Small intestine (tissue), 7 donors: ENCODE data around the gene CYP27B1. TPM values are rescaled to one million over a fixed set of nuclear protein-coding genes. Genes with fewer than 3 reads are reported as not detected.

ENCODE experiments used
- DNase-seq, 2 donors: peaks; one replicate each; pipeline versions ENCODE4 v3.0.0 to v3.0.0-alpha.2; 2013
- FAIRE-seq: peaks from 2 replicates; lab custom pipeline; 2012; peaks lifted over from hg19 to GRCh38; lab: Jason Lieb, UNC
- H3K27ac ChIP-seq, 3 donors: one replicate each; pipeline ENCODE4 v1.5.1; 2013; ENCODE audit warnings: low read length in 2 of 3, mild to moderate bottlenecking in 2 of 3, control low read depth in 1 of 3, inconsistent platforms in 1 of 3, low read depth in 1 of 3, moderate library complexity in 1 of 3
- H3K27me3 ChIP-seq, 3 donors: one replicate each; pipeline ENCODE4 v1.6.1; 2013; ENCODE audit warnings: low read length in 3 of 3, inconsistent platforms in 1 of 3; ENCODE audit not compliant: control insufficient read depth in 3 of 3, insufficient read depth in 3 of 3
- H3K36me3 ChIP-seq, 3 donors: one replicate each; pipeline ENCODE4 v1.6.1; 2013; ENCODE audit warnings: low read length in 3 of 3, inconsistent platforms in 1 of 3, low read depth in 1 of 3, mild to moderate bottlenecking in 1 of 3, moderate library complexity in 1 of 3; ENCODE audit not compliant: control insufficient read depth in 3 of 3, insufficient read depth in 2 of 3
- H3K4me1 ChIP-seq, 3 donors: one replicate each; pipeline ENCODE4 v1.6.1; 2013; ENCODE audit warnings: low read length in 2 of 3, inconsistent platforms in 1 of 3, low read depth in 1 of 3, mild to moderate bottlenecking in 1 of 3, moderate library complexity in 1 of 3; ENCODE audit not compliant: control insufficient read depth in 3 of 3, insufficient read depth in 2 of 3
- H3K4me3 ChIP-seq, 3 donors: one replicate each; pipeline ENCODE4 v1.5.1; 2013; ENCODE audit warnings: low read length in 3 of 3, control low read depth in 1 of 3, inconsistent platforms in 1 of 3, low read depth in 1 of 3, mild to moderate bottlenecking in 1 of 3, moderate library complexity in 1 of 3
- H3K9me3 ChIP-seq, 2 donors: one replicate each; pipeline ENCODE4 v1.6.1; 2013; ENCODE audit warnings: low read depth in 1 of 2, low read length in 1 of 2; ENCODE audit not compliant: control insufficient read depth in 2 of 2, insufficient read depth in 1 of 2
- WGBS, 3 donors: extraction: QIAGEN DNeasy Blood & Tissue Kit; methylation state at CpG; one replicate each; pipeline ENCODE4 v1.1.7; 2013; 5-methylcytosine and 5-hydroxymethylcytosine counted together
- polyA plus RNA-seq, 4 donors: library from polyadenylated mRNA; stranded (reverse) in 3 of 4; unstranded in 1 of 4; fragments of 200-250 nt in 3 of 4; fragments of 120-200 nt in 1 of 4; gene quantifications; one replicate each; pipeline versions ENCODE4 v1.2.1 to v1.2.3, GENCODE V29; 2013
- donor health status: healthy with polysubstance abuse.
- donor health status: control.
- donor health status: control.
- donor health status: Bipolar disorder and iron deficiency.
- donor health status: healthy.

The CYP27B1 gene
- polyA plus RNA-seq, 4 donors = 0.27 to 1.7 (median 1.2) TPM

DNA sequence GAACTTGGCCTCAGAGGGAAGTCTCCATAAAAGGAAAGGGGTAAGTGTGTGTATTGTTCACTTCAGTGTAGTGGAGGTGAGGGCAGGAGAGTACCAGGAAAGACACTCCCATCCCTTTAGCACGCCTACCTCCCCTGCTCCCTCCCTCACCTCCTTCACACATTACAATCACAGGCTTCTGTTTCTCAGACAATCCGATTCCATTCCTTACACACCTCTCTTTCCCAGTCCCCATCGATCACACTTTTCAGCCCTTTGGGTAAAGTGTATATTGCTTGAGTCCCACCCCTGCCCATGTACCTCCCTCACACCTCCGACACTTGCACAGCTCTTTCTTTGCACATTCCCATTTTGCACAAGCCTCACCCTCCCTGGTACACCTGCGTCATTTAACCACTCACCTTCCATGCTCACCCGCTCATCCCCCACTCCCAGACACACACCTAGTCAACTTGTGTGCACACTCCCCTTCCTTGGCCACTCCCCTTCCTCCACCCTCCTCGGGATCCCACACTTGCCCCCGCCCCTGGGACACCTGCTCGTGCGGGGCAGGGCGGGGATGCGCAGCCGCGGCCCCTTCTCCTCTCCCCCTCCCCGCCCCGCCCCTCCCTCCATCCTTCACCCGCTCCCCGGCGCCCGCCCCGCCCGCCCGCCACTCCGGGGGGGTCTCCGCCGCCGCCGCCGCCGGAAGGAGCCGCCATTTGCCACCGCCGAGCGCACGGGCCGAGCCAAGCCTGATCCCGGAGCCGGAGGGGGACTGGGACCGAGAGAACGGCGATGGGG, 12.3 kb downstream of the CYP27B1 start, which contains the start of gene MARCHF9:
Gene MARCHF9 (plus strand): TSS at position 693 of the 783 bp plus-strand sequence. CDS start 426 bp downstream, outside the sequence.
- Histone ChIP-seq H3K4me1 (peaks cover 2 to 28% (median 2%) of the 10 kb centered on the region in 3 donors), H3K27me3 (no peaks in the 10 kb centered on the region), H3K27ac (peak within 1 kb of the TSS; percentile 15 to 87 (median 41)), H3K4me3 (peak within 1 kb of the TSS; percentile 60 to 85 (median 79)), H3K36me3 (peaks cover 0 to 34% (median 3%) of the 10 kb centered on the region in 3 donors), H3K9me3 (no peaks in the 10 kb centered on the region)
- DNase-seq (peak; percentile 88 to 93), FAIRE-seq (no peak)
- WGBS, 3 donors = 0 to 1% (median 1%) methylated on average over 19 to 41 of the region's 41 CpGs

DNA sequence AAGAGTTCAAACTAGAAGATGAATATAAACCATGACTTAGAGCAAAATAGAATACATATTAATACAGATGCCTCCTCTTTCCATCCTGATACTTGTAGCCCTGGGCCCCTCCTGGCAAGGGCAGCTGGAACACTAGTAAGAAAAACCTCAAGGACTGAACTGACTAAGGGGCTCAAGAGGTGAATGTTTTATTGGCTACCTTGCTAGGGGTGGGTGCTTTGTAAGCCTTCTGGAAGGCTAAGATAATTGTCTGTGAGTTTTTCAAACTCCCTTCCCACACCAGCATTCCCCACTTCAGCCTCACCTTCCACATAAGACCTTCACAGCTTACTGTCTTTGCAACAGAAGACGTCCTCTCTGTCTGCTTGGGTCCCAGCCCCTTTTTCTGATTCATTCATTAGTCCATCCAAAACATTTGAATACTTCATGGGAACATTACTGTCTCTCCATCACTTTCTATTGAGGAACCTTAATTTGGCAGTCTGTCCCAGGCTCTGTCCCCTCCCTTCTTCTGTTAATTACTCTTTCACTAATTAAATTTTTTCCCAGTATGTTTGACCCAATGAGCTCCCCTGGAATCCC, 13.0 kb downstream of the CYP27B1 start:
- Histone ChIP-seq H3K4me3 (no peak overlapping the region), H3K27me3 (no peaks in the 10 kb centered on the region), H3K27ac (peak overlapping the region in 1 of 3 donors; percentile 87), H3K4me1 (peaks cover 2 to 28% (median 2%) of the 10 kb centered on the region in 3 donors), H3K36me3 (peaks cover 3 to 37% (median 3%) of the 10 kb centered on the region in 3 donors), H3K9me3 (no peaks in the 10 kb centered on the region)
- no peak for FAIRE-seq
- no peak for DNase-seq
- WGBS, 3 donors = 26 to 36% (median 32%) methylated on average over 1 of the region's 1 CpG

DNA sequence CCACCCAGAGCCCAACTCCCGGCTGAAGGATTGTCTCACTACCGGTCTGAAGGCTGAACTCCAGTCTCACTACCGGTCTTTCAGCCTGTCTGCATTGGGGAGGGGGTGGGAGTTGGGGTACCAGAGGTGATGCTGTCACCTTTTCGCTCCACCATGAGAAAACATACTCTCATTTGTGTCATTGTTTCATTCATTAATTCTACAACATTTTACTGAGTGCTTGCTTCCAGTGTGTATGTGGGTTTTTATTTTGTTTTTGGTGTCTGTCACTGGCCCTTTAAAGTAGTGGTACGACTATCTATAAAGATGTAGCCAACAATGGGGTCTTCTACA, 14.2 kb downstream of the CYP27B1 start:
- Histone ChIP-seq H3K27me3 (no peaks in the 10 kb centered on the region), H3K9me3 (no peaks in the 10 kb centered on the region), H3K4me1 (peaks cover 2 to 28% (median 2%) of the 10 kb centered on the region in 3 donors), H3K27ac (peak overlapping the region in 2 of 3 donors; percentile 52 to 82), H3K4me3 (peak overlapping the region in 2 of 3 donors; percentile 25 to 49), H3K36me3 (peaks cover 3 to 36% (median 9%) of the 10 kb centered on the region in 3 donors)
- DNase-seq (no peak), FAIRE-seq (no peak)
- 0 to 3% (median 1%) methylated on average over 5 of the region's 5 CpGs for WGBS, 3 donors

DNA sequence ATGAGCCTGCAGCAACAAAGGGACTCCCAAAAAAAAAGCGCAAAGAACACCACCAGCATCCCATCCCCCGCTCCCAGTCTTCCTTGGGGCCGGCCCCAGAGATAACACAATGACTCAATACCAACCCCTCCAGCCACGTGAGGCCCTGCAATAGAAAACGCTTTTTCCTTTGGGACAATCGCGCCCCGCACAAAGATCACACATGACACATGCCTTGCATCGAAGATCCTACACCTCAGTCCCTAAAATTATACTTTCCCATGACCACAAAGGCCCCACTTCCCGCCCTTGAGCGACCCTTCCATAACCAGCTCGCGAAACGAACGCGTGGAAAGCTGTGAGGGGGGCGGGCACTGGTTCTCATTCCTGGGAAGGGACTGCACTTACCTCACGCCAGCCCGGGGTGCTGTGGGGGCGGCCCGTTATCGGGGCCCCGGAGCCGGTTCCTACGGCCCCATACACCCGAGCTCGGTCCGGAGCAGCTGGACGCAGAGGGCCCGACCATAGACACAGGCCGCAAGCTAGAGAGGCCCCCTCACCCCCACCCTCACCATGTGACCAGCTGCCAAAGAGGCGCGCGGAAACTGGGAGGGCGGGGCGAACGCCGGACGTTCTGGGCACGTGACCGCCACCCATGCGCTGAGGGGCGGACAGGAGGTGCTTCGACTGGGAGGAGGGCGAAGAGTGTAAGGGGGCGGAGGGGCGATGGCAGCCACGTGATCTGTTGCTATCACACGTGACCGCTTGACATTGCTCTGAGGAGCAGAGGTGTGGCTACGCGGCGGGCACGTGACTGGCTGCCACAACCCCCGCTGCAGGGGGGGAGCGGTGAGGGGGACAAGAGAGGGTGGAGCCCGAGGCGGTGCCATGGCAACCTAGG, 14.8 kb downstream of the CYP27B1 start, which contains the start of gene CDK4:
Gene CDK4 (minus strand): TSS at position 523 of the 880 bp plus-strand sequence. CDS start 593 bp downstream, outside the sequence.
- 0 to 1% (median 1%) methylated on average over 53 to 58 of the region's 58 CpGs for WGBS, 3 donors
- Histone ChIP-seq H3K27me3 (no peaks in the 10 kb centered on the region), H3K4me3 (peak within 1 kb of the TSS; percentile 32 to 87 (median 49)), H3K4me1 (peaks cover 2 to 28% (median 2%) of the 10 kb centered on the region in 3 donors), H3K27ac (peak within 1 kb of the TSS in 2 of 3 donors; percentile 67 to 98), H3K9me3 (no peaks in the 10 kb centered on the region), H3K36me3 (peaks cover 3 to 35% (median 11%) of the 10 kb centered on the region in 3 donors)
- DNase-seq = peak; percentile 99 to 100
- FAIRE-seq = no peak

DNA sequence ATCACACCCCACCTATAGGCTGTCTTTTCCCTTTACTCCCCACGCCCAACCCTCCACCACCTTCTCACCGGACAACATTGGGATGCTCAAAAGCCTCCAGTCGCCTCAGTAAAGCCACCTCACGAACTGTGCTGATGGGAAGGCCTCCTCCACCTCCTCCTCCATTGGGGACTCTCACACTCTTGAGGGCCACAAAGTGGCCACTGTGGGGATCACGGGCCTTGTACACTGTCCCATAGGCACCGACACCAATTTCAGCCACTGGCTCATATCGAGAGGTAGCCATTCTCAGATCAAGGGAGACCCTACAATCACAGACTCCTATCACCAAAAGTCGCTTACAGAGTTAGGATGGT, 15.5 kb downstream of the CYP27B1 start:
- FAIRE-seq (no peak), DNase-seq (no peak)
- Histone ChIP-seq H3K36me3 (peaks cover 3 to 41% (median 11%) of the 10 kb centered on the region in 3 donors), H3K9me3 (no peaks in the 10 kb centered on the region), H3K4me1 (peaks cover 0 to 28% (median 2%) of the 10 kb centered on the region in 3 donors), H3K4me3 (peak overlapping the region; percentile 32 to 87 (median 49)), H3K27ac (peak overlapping the region in 2 of 3 donors; percentile 67 to 98), H3K27me3 (no peaks in the 10 kb centered on the region)
- WGBS, 3 donors = 10 to 19% (median 17%) methylated on average over 8 of the region's 8 CpGs

DNA sequence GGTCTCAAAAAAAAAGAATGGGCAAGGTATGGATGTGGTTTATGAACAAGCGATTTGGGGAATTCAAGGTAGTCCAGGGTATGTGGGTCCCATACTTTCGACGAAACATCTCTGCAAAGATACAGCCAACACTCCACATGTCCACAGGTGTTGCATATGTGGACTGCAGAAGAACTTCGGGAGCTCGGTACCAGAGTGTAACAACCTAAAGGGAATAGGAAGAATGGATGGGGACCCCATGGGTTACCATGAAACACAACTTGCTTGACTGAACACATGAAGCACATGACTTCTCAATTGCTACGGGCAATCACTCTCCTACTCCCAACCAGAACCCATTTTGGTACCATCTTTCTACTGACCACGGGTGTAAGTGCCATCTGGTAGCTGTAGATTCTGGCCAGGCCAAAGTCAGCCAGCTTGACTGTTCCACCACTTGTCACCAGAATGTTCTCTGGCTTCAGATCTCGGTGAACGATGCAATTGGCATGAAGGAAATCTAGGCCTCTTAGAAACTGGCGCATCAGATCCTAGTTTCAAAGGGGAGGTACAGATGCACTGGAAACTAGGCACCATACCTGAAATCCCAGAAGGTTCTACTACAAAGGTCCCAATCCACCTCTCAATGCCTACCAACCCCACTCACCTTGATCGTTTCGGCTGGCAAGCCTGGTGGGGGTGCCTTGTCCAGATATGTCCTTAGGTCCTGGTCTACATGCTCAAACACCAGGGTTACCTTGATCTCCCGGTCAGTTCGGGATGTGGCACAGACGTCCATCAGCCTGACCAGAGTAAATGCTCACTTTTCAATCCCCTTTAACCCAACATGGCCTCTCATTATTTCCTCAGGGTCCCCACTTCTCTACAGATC, 16.1 kb downstream of the CYP27B1 start:
- Histone ChIP-seq H3K4me1 (peaks cover under 1 to 29% (median 2%) of the 10 kb centered on the region in 3 donors), H3K36me3 (peaks cover 3 to 41% (median 11%) of the 10 kb centered on the region in 3 donors), H3K9me3 (no peaks in the 10 kb centered on the region), H3K4me3 (peak overlapping the region in 1 of 3 donors; percentile 87), H3K27ac (peak overlapping the region in 1 of 3 donors; percentile 98), H3K27me3 (no peaks in the 10 kb centered on the region)
- FAIRE-seq = no peak
- DNase-seq = no peak
- WGBS, 3 donors = 89 to 91% (median 89%) methylated on average over 15 of the region's 15 CpGs

DNA sequence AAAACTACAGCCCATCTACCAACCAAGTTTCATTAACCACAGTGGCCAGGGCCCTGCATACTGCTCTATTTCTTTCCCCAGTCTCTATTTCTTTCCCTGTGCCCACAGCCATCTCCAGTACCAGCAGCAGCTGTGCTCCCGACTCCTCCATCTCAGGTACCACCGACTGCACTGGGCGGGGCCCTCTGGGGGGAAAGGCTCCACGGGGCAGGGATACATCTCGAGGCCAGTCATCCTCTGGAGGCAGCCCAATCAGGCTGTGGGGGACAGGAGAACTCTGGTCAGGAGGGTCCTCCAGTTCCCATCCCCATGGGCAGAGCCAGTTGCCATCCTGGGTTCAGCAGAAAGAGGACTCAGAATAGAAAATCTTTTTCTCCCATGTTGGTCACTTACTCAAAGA, 17.8 kb downstream of the CYP27B1 start:
- FAIRE-seq (no peak), DNase-seq (no peak)
- peaks cover 3 to 41% (median 11%) of the 10 kb centered on the region in 3 donors for H3K36me3 ChIP-seq
- H3K27me3 ChIP-seq = no peaks in the 10 kb centered on the region
- H3K4me3 ChIP-seq = no peak overlapping the region
- WGBS, 3 donors = 91 to 96% (median 92%) methylated on average over 5 of the region's 5 CpGs
- no peaks in the 10 kb centered on the region for H3K9me3 ChIP-seq
- H3K4me1 ChIP-seq = peaks cover 5 to 28% (median 7%) of the 10 kb centered on the region in 3 donors
- no peak overlapping the region for H3K27ac ChIP-seq
